ENCODE measurements around the gene CISD3. TPM values are rescaled to one million over a fixed set of nuclear protein-coding genes. Genes with fewer than 3 reads are reported as not detected.

The CISD3 gene
- total and polyA plus RNA-seq, 2 of the 4 experiments (the other 2 are of a cell fraction): 1.3 to 14.1 TPM

DNA sequence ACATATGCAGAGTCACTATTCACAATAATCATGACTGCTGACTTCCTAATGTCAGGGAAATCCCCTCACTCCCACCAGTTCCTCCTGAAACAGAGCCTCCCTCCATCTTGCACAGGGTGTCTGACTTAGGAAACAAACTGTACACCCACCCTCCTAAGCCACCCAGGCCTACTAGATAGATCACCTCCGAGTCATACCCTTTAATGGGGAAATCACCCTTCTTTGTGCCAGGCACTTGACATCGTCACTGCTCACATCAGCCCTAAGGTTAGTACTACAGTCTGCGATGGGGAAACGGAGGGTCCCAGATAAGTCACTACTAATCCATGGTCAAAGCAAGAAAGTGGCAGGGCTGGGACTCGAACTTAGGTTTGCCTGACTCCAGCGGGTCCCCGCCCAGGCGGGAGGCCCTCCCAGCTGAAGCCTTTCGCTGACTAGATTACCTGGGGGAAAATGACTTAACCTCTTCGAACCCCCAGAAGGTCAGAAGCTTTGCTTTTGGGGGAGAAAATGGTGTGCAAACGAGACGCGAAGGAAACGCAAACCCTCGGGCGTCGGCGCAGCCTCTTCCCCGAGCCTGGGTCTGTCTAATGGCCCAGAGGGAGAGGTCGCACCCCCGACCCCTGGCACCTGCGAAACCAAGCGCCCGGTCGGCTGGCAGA, 28.5 kb upstream of the CISD3 start:
- H3K9ac ChIP-seq (ENCODE audit: low read depth, low read length): peak overlapping the region; percentile 74
- H4K20me1 ChIP-seq (ENCODE audit: insufficient read depth, low read length): peaks cover 6% of the 10 kb centered on the region; the same call in 1 of the 2 replicates
- dilution Hi-C loops (cut with HindIII; ENCODE audit: low sequenced_read_pairs, unreplicated experiment): no loop called here
- H4K91ac ChIP-seq (ENCODE audit: insufficient read depth, low read depth, low read length): peak overlapping the region; percentile 47
- DNase-seq (peak; percentile 71), ATAC-seq (ENCODE audit: low read depth) (peak; percentile 3; the same call in 1 of the 2 replicates)
- peak overlapping the region; percentile 93 for H4K5ac ChIP-seq (ENCODE audit: low read depth, low read length)
- BruUV-seq (replicated peaks): no TSS peak
- intact Hi-C loops (cut with micrococcal nuclease): loop anchor here (1.0 kb wide), 1 partner anchor 24 kb away; no protein-coding TSS in a partner anchor
- peaks cover 6 to 39% of the 10 kb centered on the region in 2 experiments; a peak in 3 of 4 replicates for H3K79me1 ChIP-seq (ENCODE audit: low read depth in 1 of 2, low read length in 2 of 2)
- peak overlapping the region; percentile 94 for H2AFZ ChIP-seq (replicated peaks; ENCODE audit: low read length, poor library complexity)
- ChIA-PET CTCF (interaction anchor here (1.0 kb wide), 1 partner anchor 25 kb away, joined by 3 read pairs; no protein-coding TSS in a partner anchor), POLR2A (ENCODE audit: unreplicated experiment) (interaction anchor here (0.6 kb wide), 1 partner anchor 12 kb away, joined by 3 read pairs; no protein-coding TSS in a partner anchor)
- H2BK20ac ChIP-seq (ENCODE audit: low read depth, low read length): no peak overlapping the region; the same call in 1 of the 2 replicates
- H3K36me3 ChIP-seq (ENCODE audit: control insufficient read depth, insufficient read depth, low read length): no peaks in the 10 kb centered on the region
- no peak overlapping the region for H2BK15ac ChIP-seq (ENCODE audit: low read depth, low read length)
- H3K23ac ChIP-seq (ENCODE audit: low read depth, low read length): peak overlapping the region; percentile 44; the same call in 1 of the 2 replicates
- H4K8ac ChIP-seq (ENCODE audit: low read depth in 2 of 2, low read length in 2 of 2): peak overlapping the region; percentile 93 to 96
- TF ChIP-seq RAD21 (IDR thresholded peaks at IDR 0.05; ENCODE audit: low read length): no peak
- peak; percentile 52 for TF ChIP-seq CEBPB (IDR thresholded peaks at IDR 0.05; ENCODE audit: low read depth, low read length)
- TF ChIP-seq NFE2L2 (IDR thresholded peaks at IDR 0.05; ENCODE audit: low read depth, low read length): peak; percentile 45; the same call in 1 of the 2 replicates
- H3K56ac ChIP-seq (ENCODE audit: extremely low read depth, insufficient read depth, low read length): peak overlapping the region; percentile 7; the same call in 1 of the 2 replicates
- H2BK5ac ChIP-seq (ENCODE audit: low read depth, low read length, poor library complexity, severe bottlenecking): peak overlapping the region; percentile 1
- H3K18ac ChIP-seq (ENCODE audit: low read depth, low read length): 0 out of 2 replicates have a peak overlapping the region, but pooled peaks have one; percentile 19
- H3K9me3 ChIP-seq (ENCODE audit: control insufficient read depth, insufficient read depth, low read length): no peaks in the 10 kb centered on the region
- peak overlapping the region; percentile 61 for H3K27ac ChIP-seq (ENCODE audit: insufficient read depth, low read length)
- H2AK9ac ChIP-seq (replicated peaks; ENCODE audit: low read depth, low read length, poor library complexity): peak overlapping the region; percentile 95
- peak overlapping the region; percentile 76 for H3K4me2 ChIP-seq (ENCODE audit: low read depth, low read length)
- H2BK120ac ChIP-seq (ENCODE audit: low read depth, low read length): no peak overlapping the region
- peak overlapping the region; percentile 38 for H2AK5ac ChIP-seq (ENCODE audit: low read depth, low read length)
- H3K4me1 ChIP-seq (ENCODE audit: control insufficient read depth, insufficient read depth, low read length): peaks cover 15% of the 10 kb centered on the region
- peak overlapping the region; percentile 75 for H3K4ac ChIP-seq (ENCODE audit: low read depth, low read length)
- peak overlapping the region; percentile 95 for H3K4me3 ChIP-seq (ENCODE audit: insufficient read depth, low read depth, low read length)
- WGBS, 2 experiments (ENCODE audit: extremely low coverage in 2 of 2, insufficient read length in 1 of 2): 0% methylated on average over 2 of the region's 25 CpGs; no CpG with 5 or more reads in 1 of the 2 experiments
- peaks cover 14% of the 10 kb centered on the region for H3K9me1 ChIP-seq (ENCODE audit: insufficient read depth, low read length)
- H3K14ac ChIP-seq (replicated peaks; ENCODE audit: low read depth, low read length): peak overlapping the region; percentile 74
- H3K27me3 ChIP-seq (ENCODE audit: control insufficient read depth, insufficient read depth, low read length): no peaks in the 10 kb centered on the region; the same call in 1 of the 2 replicates
- in situ Hi-C loops (cut with MboI; ENCODE audit: low sequenced_read_pairs): no loop called here
